HG02973 (cell line): ENCODE results near the gene DHCR7.

Experiments
- ATAC-seq: cut with Tn5 transposase; IDR thresholded peaks from one replicate; pipeline ENCODE4 v1.9.1; 2021; ENCODE audit warnings: moderate library complexity; ENCODE audit not compliant: unreplicated experiment

DHCR7 gene

GRCh38 chr11:71387784-71388636 is 60.2 kb downstream of the DHCR7 start:
- no peak for ATAC-seq

- ATAC-seq, result no peak
Measured at GRCh38 chr11:71387200-71387599, 61.0 kb downstream of the DHCR7 start.

- ATAC-seq, result no peak
Measured at GRCh38 chr11:71386202-71386601, 62.0 kb downstream of the DHCR7 start.

- ATAC-seq, result no peak
Measured at GRCh38 chr11:71385091-71385490, 63.1 kb downstream of the DHCR7 start.

GRCh38 chr11:71384561-71384960 is 63.6 kb downstream of the DHCR7 start:
- ATAC-seq, result no peak
